Esophagus squamous epithelium (tissue), 4 donors: ENCODE measurements around the gene FAM3B.

Experiments used
- POLR2A ChIP-seq, 4 donors: fragments of 450-650 bp; IDR thresholded peaks; one replicate each; pipeline ENCODE4 v1.6.1; 2017; ENCODE audit warnings: antibody characterized with exemption in 4 of 4, mild to moderate bottlenecking in 4 of 4, moderate library complexity in 3 of 4
- TF ChIP-seq, protein P1 (sequence below), 6 experiments: fragments of 450-650 bp in 4 of 6; fragments of 200-600 bp in 2 of 6; sonication (generic) in 2 of 6; IDR thresholded peaks; one replicate each; pipeline ENCODE4 v1.5.1; 2016 to 2019; ENCODE audit warnings: antibody characterized with exemption in 6 of 6, mild to moderate bottlenecking in 4 of 6, moderate library complexity in 4 of 6

GRCh38 chr21:41359286-41359685 lies 42.7 kb downstream of the FAM3B start:
- TF ChIP-seq, protein P1, sequence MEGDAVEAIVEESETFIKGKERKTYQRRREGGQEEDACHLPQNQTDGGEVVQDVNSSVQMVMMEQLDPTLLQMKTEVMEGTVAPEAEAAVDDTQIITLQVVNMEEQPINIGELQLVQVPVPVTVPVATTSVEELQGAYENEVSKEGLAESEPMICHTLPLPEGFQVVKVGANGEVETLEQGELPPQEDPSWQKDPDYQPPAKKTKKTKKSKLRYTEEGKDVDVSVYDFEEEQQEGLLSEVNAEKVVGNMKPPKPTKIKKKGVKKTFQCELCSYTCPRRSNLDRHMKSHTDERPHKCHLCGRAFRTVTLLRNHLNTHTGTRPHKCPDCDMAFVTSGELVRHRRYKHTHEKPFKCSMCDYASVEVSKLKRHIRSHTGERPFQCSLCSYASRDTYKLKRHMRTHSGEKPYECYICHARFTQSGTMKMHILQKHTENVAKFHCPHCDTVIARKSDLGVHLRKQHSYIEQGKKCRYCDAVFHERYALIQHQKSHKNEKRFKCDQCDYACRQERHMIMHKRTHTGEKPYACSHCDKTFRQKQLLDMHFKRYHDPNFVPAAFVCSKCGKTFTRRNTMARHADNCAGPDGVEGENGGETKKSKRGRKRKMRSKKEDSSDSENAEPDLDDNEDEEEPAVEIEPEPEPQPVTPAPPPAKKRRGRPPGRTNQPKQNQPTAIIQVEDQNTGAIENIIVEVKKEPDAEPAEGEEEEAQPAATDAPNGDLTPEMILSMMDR (IDR thresholded peaks at IDR 0.05), result no peak
- no peak for TF ChIP-seq POLR2A (IDR thresholded peaks at IDR 0.05)
